ENCODE measurements around the gene PAX5. TPM values are rescaled to one million over a fixed set of nuclear protein-coding genes. Genes with fewer than 3 reads are reported as not detected.

The PAX5 gene
- total RNA-seq, 3 donors from 2014 or later, result 0.59 TPM; not detected in 2

GRCh38 chr9:36985061-36985768, 48.9 kb downstream of the PAX5 start:
- DNase-seq (ENCODE audit: low spot score in 2 of 2), result no peak
- Histone ChIP-seq H3K27ac (no peak overlapping the region), H3K9me3 (no peaks in the 10 kb centered on the region), H3K4me1 (no peaks in the 10 kb centered on the region), H3K27me3 (peaks cover 0 to 61% of the 10 kb centered on the region in 2 donors), H3K4me3 (no peak overlapping the region), H3K36me3 (no peaks in the 10 kb centered on the region)
- TF ChIP-seq CTCF (IDR thresholded peaks at IDR 0.05) (no peak), POLR2A (IDR thresholded peaks at IDR 0.05) (no peak), POLR2AphosphoS5 (IDR thresholded peaks at IDR 0.05) (no peak)
- intact Hi-C loops (cut with DNase I; ENCODE audit: low total_unique reads), result no loop called here

- Histone ChIP-seq H3K4me1 (no peaks in the 10 kb centered on the region), H3K36me3 (no peaks in the 10 kb centered on the region), H3K9me3 (no peaks in the 10 kb centered on the region), H3K27ac (no peak overlapping the region), H3K4me3 (no peak overlapping the region), H3K27me3 (peaks cover 0 to 36% of the 10 kb centered on the region in 2 donors)
- TF ChIP-seq CTCF (IDR thresholded peaks at IDR 0.05) (no peak), POLR2AphosphoS5 (IDR thresholded peaks at IDR 0.05) (no peak), POLR2A (IDR thresholded peaks at IDR 0.05) (no peak)
- intact Hi-C loops (cut with DNase I; ENCODE audit: low total_unique reads), result no loop called here
- DNase-seq (ENCODE audit: low spot score in 2 of 2), result no peak
These were observed 53.7 kb downstream of the PAX5 start for GRCh38 chr9:36980148-36980974.

GRCh38 chr9:36976371-36977030, 57.6 kb downstream of the PAX5 start:
- DNase-seq (ENCODE audit: low spot score in 2 of 2), result no peak
- H3K4me3 ChIP-seq, result no peak overlapping the region
- no peaks in the 10 kb centered on the region for H3K9me3 ChIP-seq
- no peaks in the 10 kb centered on the region for H3K36me3 ChIP-seq
- TF ChIP-seq POLR2A (IDR thresholded peaks at IDR 0.05) (no peak), CTCF (IDR thresholded peaks at IDR 0.05) (no peak), POLR2AphosphoS5 (IDR thresholded peaks at IDR 0.05) (no peak)
- H3K27me3 ChIP-seq, result peaks cover 0 to 20% of the 10 kb centered on the region in 2 donors
- H3K4me1 ChIP-seq, result no peaks in the 10 kb centered on the region
- intact Hi-C loops (cut with DNase I; ENCODE audit: low total_unique reads), result no loop called here
- no peak overlapping the region for H3K27ac ChIP-seq

GRCh38 chr9:36974731-36975130, 59.3 kb downstream of the PAX5 start:
- intact Hi-C loops (cut with DNase I; ENCODE audit: low total_unique reads), result no loop called here

More at GRCh38 chr9:36974731-36975130, 59.3 kb downstream of the PAX5 start:
- no peak for TF ChIP-seq POLR2A (IDR thresholded peaks at IDR 0.05)
- TF ChIP-seq CTCF (IDR thresholded peaks at IDR 0.05), result no peak
- no peak for DNase-seq (ENCODE audit: low spot score in 2 of 2)
- Histone ChIP-seq H3K27me3 (peaks cover 0 to 12% of the 10 kb centered on the region in 2 donors), H3K9me3 (no peaks in the 10 kb centered on the region), H3K4me3 (no peak overlapping the region), H3K4me1 (no peaks in the 10 kb centered on the region), H3K27ac (no peak overlapping the region), H3K36me3 (no peaks in the 10 kb centered on the region)

All from breast epithelium (tissue), 4 donors.